Measurements from ENCODE around the gene HACL1.

HACL1 gene

DNA sequence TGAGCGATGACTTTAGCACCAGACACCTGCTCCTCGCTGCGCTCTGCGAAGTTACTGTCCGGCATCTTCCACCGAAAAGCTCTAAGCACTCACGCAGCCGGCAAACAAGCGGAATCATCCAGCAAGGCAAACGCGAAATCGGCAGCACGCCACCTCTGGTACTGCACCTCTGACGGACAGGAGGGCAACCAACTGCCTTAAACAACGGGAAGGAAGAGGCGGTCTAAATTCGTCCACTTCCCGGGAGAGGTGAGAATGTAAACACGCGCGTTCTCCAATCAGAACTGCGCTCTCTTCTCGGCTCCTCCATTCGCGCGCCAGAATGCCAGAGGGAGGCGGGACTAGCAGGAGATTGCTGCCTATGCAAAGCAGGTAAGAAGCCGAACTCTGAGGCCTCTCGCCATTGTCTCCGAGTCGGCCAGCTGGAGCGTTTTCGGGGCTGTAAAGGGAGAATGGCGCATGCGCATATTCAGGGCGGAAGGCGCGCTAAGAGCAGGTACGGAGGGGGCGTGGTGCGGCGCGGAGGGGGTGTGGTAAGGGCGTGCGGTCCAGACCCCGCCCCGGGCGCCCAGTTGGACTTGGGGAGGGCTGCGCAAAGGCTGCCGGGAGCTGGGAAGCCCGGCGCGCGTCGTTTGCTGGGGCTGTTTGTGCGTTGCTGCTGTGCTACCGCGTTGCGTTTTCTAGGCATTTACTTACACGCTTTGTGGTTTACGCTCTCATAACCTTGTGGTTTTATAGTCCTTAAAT lies at the start of gene HACL1, which contains the start of gene BTD:
Gene HACL1, minus strand, starts transcription at position 171 of the 747 bp plus-strand sequence. Its CDS starts 106 bp downstream, at position 65.
Gene BTD, plus strand, starts transcription at position 347 of the 747 bp plus-strand sequence. CDS start 33,695 bp downstream, outside the sequence.
- peak; percentile 15 for TF ChIP-seq CTCF (IDR thresholded peaks at IDR 0.05; ENCODE audit: low read depth, low read length, missing control alignments)
- peak within 1 kb of the TSS; percentile 99 for H3K4me3 ChIP-seq (replicated peaks; ENCODE audit: low read depth, low read length)
- DNase-seq (ENCODE audit: extremely low read depth, low read depth) = peak; percentile 98

- H3K4me3 ChIP-seq (replicated peaks; ENCODE audit: low read depth, low read length) = no peak overlapping the region
- TF ChIP-seq CTCF (IDR thresholded peaks at IDR 0.05; ENCODE audit: low read depth, low read length, missing control alignments) = no peak
- DNase-seq (ENCODE audit: extremely low read depth, low read depth) = no peak
These were observed 48.5 kb upstream of the HACL1 start for GRCh38 chr3:15649858-15650257.

GRCh38 chr3:15649341-15649740 lies 48.0 kb upstream of the HACL1 start:
- TF ChIP-seq CTCF (IDR thresholded peaks at IDR 0.05; ENCODE audit: low read depth, low read length, missing control alignments) = no peak
- H3K4me3 ChIP-seq (replicated peaks; ENCODE audit: low read depth, low read length) = no peak overlapping the region
- no peak for DNase-seq (ENCODE audit: extremely low read depth, low read depth)

DNA sequence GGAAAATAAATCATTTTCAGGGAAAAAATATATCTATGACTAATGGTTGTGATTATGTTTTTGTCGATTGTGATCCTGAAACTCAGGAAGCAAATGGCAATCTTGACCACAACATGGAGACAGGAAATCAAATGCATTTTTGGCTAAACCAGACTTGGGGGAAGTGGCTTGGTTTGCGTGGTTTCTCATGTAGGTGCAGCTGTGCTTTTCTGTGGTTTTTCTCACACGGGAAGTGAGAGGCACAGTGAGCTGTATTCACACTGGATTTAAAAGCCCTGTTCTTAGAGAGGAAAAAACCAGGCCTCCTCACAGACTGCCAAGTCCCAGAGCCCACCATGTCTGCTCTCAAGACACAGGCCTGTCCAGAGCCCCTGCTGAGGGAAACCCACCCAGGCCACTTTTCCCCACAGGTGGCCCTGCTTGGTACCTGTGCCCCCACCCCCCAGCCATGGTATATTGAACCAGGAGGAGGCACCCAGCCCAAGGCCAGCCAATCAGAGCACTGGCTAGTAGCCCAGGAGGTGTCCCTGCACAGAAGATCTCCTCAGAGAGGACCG lies 46.3 kb upstream of the HACL1 start:
- DNase-seq (ENCODE audit: extremely low read depth, low read depth) = peak; percentile 91
- no peak for TF ChIP-seq CTCF (IDR thresholded peaks at IDR 0.05; ENCODE audit: low read depth, low read length, missing control alignments)
- H3K4me3 ChIP-seq (replicated peaks; ENCODE audit: low read depth, low read length) = no peak overlapping the region

GRCh38 chr3:15646851-15647511 lies 45.6 kb upstream of the HACL1 start:
- H3K4me3 ChIP-seq (replicated peaks; ENCODE audit: low read depth, low read length) = 0 out of 2 replicates have a peak overlapping the region, but pooled peaks have one; percentile 11
- DNase-seq (ENCODE audit: extremely low read depth, low read depth) = peak; percentile 98
- no peak for TF ChIP-seq CTCF (IDR thresholded peaks at IDR 0.05; ENCODE audit: low read depth, low read length, missing control alignments)

GRCh38 chr3:15645740-15646501 lies 44.6 kb upstream of the HACL1 start:
- DNase-seq (ENCODE audit: extremely low read depth, low read depth) = peak; percentile 81
- no peak overlapping the region for H3K4me3 ChIP-seq (replicated peaks; ENCODE audit: low read depth, low read length)
- TF ChIP-seq CTCF (IDR thresholded peaks at IDR 0.05; ENCODE audit: low read depth, low read length, missing control alignments) = no peak
